Liver (tissue), 3 donors: ENCODE data around the gene CLIP1.

Experiments used
- GABPA ChIP-seq, 2 donors: IDR thresholded peaks in 1 of 2; conservative IDR thresholded peaks in 1 of 2; 2 replicates each; pipeline ENCODE4 v1.6.1; 2016; ENCODE audit warnings: antibody characterized with exemption in 2 of 2, mild to moderate bottlenecking in 1 of 2, moderate library complexity in 1 of 2
- RXRA ChIP-seq, 2 donors: IDR thresholded peaks; 2 replicates each; pipeline ENCODE4 v1.6.1; 2017 to 2018; ENCODE audit warnings: antibody characterized with exemption in 2 of 2, mild to moderate bottlenecking in 1 of 2
- TF ChIP-seq, protein P1 (sequence below): fragments of 150-350 bp; IDR thresholded peaks from 2 replicates; pipeline ENCODE4 v1.5.1; 2017; ENCODE audit warnings: improper control_type of control experiment, low read depth, low read length; ENCODE audit not compliant: missing input control
- TF ChIP-seq, protein P2 (sequence below): IDR thresholded peaks from 2 replicates; pipeline ENCODE4 v1.6.1; 2016; ENCODE audit warnings: antibody characterized with exemption
- TF ChIP-seq, protein P3 (sequence below): IDR thresholded peaks from 2 replicates; pipeline ENCODE4 v1.6.1; 2016; ENCODE audit warnings: antibody characterized with exemption, mild to moderate bottlenecking
- donor health status: healthy.
- donor health status: healthy.

- no peak for TF ChIP-seq GABPA (IDR thresholded peaks at IDR 0.05 in 1 of 2, conservative IDR thresholded peaks at IDR 0.05 in 1 of 2)
- TF ChIP-seq, protein P1, sequence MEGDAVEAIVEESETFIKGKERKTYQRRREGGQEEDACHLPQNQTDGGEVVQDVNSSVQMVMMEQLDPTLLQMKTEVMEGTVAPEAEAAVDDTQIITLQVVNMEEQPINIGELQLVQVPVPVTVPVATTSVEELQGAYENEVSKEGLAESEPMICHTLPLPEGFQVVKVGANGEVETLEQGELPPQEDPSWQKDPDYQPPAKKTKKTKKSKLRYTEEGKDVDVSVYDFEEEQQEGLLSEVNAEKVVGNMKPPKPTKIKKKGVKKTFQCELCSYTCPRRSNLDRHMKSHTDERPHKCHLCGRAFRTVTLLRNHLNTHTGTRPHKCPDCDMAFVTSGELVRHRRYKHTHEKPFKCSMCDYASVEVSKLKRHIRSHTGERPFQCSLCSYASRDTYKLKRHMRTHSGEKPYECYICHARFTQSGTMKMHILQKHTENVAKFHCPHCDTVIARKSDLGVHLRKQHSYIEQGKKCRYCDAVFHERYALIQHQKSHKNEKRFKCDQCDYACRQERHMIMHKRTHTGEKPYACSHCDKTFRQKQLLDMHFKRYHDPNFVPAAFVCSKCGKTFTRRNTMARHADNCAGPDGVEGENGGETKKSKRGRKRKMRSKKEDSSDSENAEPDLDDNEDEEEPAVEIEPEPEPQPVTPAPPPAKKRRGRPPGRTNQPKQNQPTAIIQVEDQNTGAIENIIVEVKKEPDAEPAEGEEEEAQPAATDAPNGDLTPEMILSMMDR, result peak; percentile 50
- TF ChIP-seq, protein P2, sequence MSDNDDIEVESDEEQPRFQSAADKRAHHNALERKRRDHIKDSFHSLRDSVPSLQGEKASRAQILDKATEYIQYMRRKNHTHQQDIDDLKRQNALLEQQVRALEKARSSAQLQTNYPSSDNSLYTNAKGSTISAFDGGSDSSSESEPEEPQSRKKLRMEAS, result no peak
- TF ChIP-seq, protein P3, sequence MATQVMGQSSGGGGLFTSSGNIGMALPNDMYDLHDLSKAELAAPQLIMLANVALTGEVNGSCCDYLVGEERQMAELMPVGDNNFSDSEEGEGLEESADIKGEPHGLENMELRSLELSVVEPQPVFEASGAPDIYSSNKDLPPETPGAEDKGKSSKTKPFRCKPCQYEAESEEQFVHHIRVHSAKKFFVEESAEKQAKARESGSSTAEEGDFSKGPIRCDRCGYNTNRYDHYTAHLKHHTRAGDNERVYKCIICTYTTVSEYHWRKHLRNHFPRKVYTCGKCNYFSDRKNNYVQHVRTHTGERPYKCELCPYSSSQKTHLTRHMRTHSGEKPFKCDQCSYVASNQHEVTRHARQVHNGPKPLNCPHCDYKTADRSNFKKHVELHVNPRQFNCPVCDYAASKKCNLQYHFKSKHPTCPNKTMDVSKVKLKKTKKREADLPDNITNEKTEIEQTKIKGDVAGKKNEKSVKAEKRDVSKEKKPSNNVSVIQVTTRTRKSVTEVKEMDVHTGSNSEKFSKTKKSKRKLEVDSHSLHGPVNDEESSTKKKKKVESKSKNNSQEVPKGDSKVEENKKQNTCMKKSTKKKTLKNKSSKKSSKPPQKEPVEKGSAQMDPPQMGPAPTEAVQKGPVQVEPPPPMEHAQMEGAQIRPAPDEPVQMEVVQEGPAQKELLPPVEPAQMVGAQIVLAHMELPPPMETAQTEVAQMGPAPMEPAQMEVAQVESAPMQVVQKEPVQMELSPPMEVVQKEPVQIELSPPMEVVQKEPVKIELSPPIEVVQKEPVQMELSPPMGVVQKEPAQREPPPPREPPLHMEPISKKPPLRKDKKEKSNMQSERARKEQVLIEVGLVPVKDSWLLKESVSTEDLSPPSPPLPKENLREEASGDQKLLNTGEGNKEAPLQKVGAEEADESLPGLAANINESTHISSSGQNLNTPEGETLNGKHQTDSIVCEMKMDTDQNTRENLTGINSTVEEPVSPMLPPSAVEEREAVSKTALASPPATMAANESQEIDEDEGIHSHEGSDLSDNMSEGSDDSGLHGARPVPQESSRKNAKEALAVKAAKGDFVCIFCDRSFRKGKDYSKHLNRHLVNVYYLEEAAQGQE, result no peak
- peak in 1 of 2 donors; percentile 15 for TF ChIP-seq RXRA (IDR thresholded peaks at IDR 0.05)
Observed at GRCh38 chr12:122350141-122350848, 72.2 kb downstream of the CLIP1 start.
